Measurements from ENCODE around the gene ZNF682. TPM values are rescaled to one million over a fixed set of nuclear protein-coding genes. Genes with fewer than 3 reads are reported as not detected.

ZNF682 gene
- total RNA-seq, 1 experiment from 2014 or later: not detected

GRCh38 chr19:20044663-20045062, 5.4 kb upstream of the ZNF682 start:
- no TSS peak for BruUV-seq (replicated peaks)
- no peak for TF ChIP-seq EZH2 (IDR thresholded peaks at IDR 0.05; ENCODE audit: borderline replicate concordance, low read depth, low read length, poor library complexity, severe bottlenecking)
- no peak for TF ChIP-seq CTCF (conservative IDR thresholded peaks at IDR 0.05; ENCODE audit: low read depth, low read length)
- Histone ChIP-seq H3K4me3 (ENCODE audit: low read depth, low read length, poor library complexity, severe bottlenecking) (no peak overlapping the region), H3K36me3 (ENCODE audit: insufficient read depth, low read length, poor library complexity, severe bottlenecking) (no peaks in the 10 kb centered on the region), H3K27ac (ENCODE audit: low read depth, low read length, poor library complexity, severe bottlenecking) (no peak overlapping the region), H3K9me3 (ENCODE audit: low read depth, low read length, poor library complexity, severe bottlenecking) (peaks cover 18% of the 10 kb centered on the region), H3K4me1 (ENCODE audit: insufficient read depth, low read length, poor library complexity, severe bottlenecking) (no peaks in the 10 kb centered on the region), H3K27me3 (replicated peaks; ENCODE audit: insufficient read depth, low read depth, low read length, poor library complexity) (no peaks in the 10 kb centered on the region)
- intact Hi-C loops (cut with micrococcal nuclease; ENCODE audit: unreplicated experiment): no loop called here
- ChIA-PET CTCF (no interaction called here), POLR2A (ENCODE audit: low non-redundant PET) (no interaction called here)
- no peak for DNase-seq (ENCODE audit: low spot score)

- DNase-seq (ENCODE audit: low spot score): no peak
- BruUV-seq (replicated peaks): no TSS peak
- ChIA-PET CTCF (no interaction called here), POLR2A (ENCODE audit: low non-redundant PET) (no interaction called here)
- TF ChIP-seq CTCF (conservative IDR thresholded peaks at IDR 0.05; ENCODE audit: low read depth, low read length) (no peak), EZH2 (IDR thresholded peaks at IDR 0.05; ENCODE audit: borderline replicate concordance, low read depth, low read length, poor library complexity, severe bottlenecking) (no peak)
- Histone ChIP-seq H3K9me3 (ENCODE audit: low read depth, low read length, poor library complexity, severe bottlenecking) (peaks cover 12% of the 10 kb centered on the region), H3K27ac (ENCODE audit: low read depth, low read length, poor library complexity, severe bottlenecking) (no peak overlapping the region), H3K36me3 (ENCODE audit: insufficient read depth, low read length, poor library complexity, severe bottlenecking) (no peaks in the 10 kb centered on the region), H3K27me3 (replicated peaks; ENCODE audit: insufficient read depth, low read depth, low read length, poor library complexity) (no peaks in the 10 kb centered on the region), H3K4me1 (ENCODE audit: insufficient read depth, low read length, poor library complexity, severe bottlenecking) (no peaks in the 10 kb centered on the region), H3K4me3 (ENCODE audit: low read depth, low read length, poor library complexity, severe bottlenecking) (no peak overlapping the region)
- intact Hi-C loops (cut with micrococcal nuclease; ENCODE audit: unreplicated experiment): no loop called here
Observed at GRCh38 chr19:20038358-20039202, 725 bp downstream of the ZNF682 start.

GRCh38 chr19:20035935-20036334, 3.4 kb downstream of the ZNF682 start:
- CTCF ChIA-PET: no interaction called here
- intact Hi-C loops (cut with micrococcal nuclease; ENCODE audit: unreplicated experiment): no loop called here
- no TSS peak for BruUV-seq (replicated peaks)

More at GRCh38 chr19:20035935-20036334, 3.4 kb downstream of the ZNF682 start:
- H3K4me1 ChIP-seq (ENCODE audit: insufficient read depth, low read length, poor library complexity, severe bottlenecking): no peaks in the 10 kb centered on the region
- POLR2A ChIA-PET (ENCODE audit: low non-redundant PET): no interaction called here
- H3K4me3 ChIP-seq (ENCODE audit: low read depth, low read length, poor library complexity, severe bottlenecking): no peak overlapping the region
- H3K27me3 ChIP-seq (replicated peaks; ENCODE audit: insufficient read depth, low read depth, low read length, poor library complexity): no peaks in the 10 kb centered on the region
- TF ChIP-seq CTCF (conservative IDR thresholded peaks at IDR 0.05; ENCODE audit: low read depth, low read length): no peak
- no peak for TF ChIP-seq EZH2 (IDR thresholded peaks at IDR 0.05; ENCODE audit: borderline replicate concordance, low read depth, low read length, poor library complexity, severe bottlenecking)
- H3K9me3 ChIP-seq (ENCODE audit: low read depth, low read length, poor library complexity, severe bottlenecking): peaks cover 19% of the 10 kb centered on the region
- DNase-seq (ENCODE audit: low spot score): no peak
- no peaks in the 10 kb centered on the region for H3K36me3 ChIP-seq (ENCODE audit: insufficient read depth, low read length, poor library complexity, severe bottlenecking)
- no peak overlapping the region for H3K27ac ChIP-seq (ENCODE audit: low read depth, low read length, poor library complexity, severe bottlenecking)

Data from A673 (cell line).